Caco-2 (cell line): Measurements from ENCODE around the gene MAN1C1. TPM values are rescaled to one million over a fixed set of nuclear protein-coding genes. Genes with fewer than 3 reads are reported as not detected.

Experiments used
- BruUV-seq: library from RNA; stranded (reverse); fragments of 400-500 nt; replicated peaks from 2 replicates; lab custom pipeline; 2021; lab: Mats Ljungman, UMichigan
- CTCF ChIA-PET: fragments of 300-600 bp; sonication (Branson Sonifier 250); formaldehyde crosslinking; loops from one replicate; lab custom pipeline; 2022; ENCODE audit warnings: antibody characterized with exemption; lab: Charles Lee
- POLR2A ChIA-PET: fragments of 300-600 bp; sonication (Branson Sonifier 250); formaldehyde crosslinking; loops from one replicate; lab custom pipeline; 2022; ENCODE audit warnings: antibody characterized with exemption; lab: Charles Lee
- DNase-seq, 2 experiments: peaks; one replicate each; pipeline versions ENCODE4 v3.0.0 to v3.0.0-alpha.2; 2020 to 2022
- H3K27me3 ChIP-seq: replicated peaks from 2 replicates; pipeline ENCODE4 v1.6.0; 2011; ENCODE audit warnings: low read length; ENCODE audit not compliant: control insufficient read depth, insufficient read depth
- H3K36me3 ChIP-seq: 2 replicates; pipeline ENCODE4 v1.5.1; 2011; ENCODE audit warnings: low read length; ENCODE audit not compliant: control insufficient read depth, insufficient read depth
- H3K4me1 ChIP-seq: fragments of 250-450 bp; sonication (Bioruptor Pico); 2 replicates; pipeline ENCODE4 v1.5.1; 2020; ENCODE audit warnings: mild to moderate bottlenecking
- H3K4me3 ChIP-seq: 2 replicates; pipeline ENCODE4 v1.5.1; 2011; ENCODE audit warnings: low read depth, mild to moderate bottlenecking, control low read depth, low read length
- H3K9me3 ChIP-seq: fragments of 250-450 bp; sonication (Bioruptor Pico); 2 replicates; pipeline ENCODE4 v1.5.1; 2020; ENCODE audit warnings: mild to moderate bottlenecking, moderate library complexity
- H3K27ac Mint-ChIP-seq: one replicate; pipeline ENCODE4 v1.8.0; 2022; ENCODE audit warnings: mixed read lengths; ENCODE audit not compliant: unreplicated experiment
- H3K27me3 Mint-ChIP-seq: one replicate; pipeline ENCODE4 v1.8.0; 2022; ENCODE audit warnings: mixed read lengths; ENCODE audit not compliant: insufficient read depth, unreplicated experiment
- H3K36me3 Mint-ChIP-seq: one replicate; pipeline ENCODE4 v1.8.0; 2022; ENCODE audit warnings: mild to moderate bottlenecking, mixed read lengths; ENCODE audit not compliant: insufficient read depth, unreplicated experiment
- H3K4me1 Mint-ChIP-seq: one replicate; pipeline ENCODE4 v1.8.0; 2022; ENCODE audit warnings: low read depth, mixed read lengths; ENCODE audit not compliant: unreplicated experiment
- H3K4me3 Mint-ChIP-seq: one replicate; pipeline ENCODE4 v1.8.0; 2022; ENCODE audit warnings: mild to moderate bottlenecking, moderate library complexity, mixed read lengths; ENCODE audit not compliant: unreplicated experiment
- H3K9me3 Mint-ChIP-seq: one replicate; pipeline ENCODE4 v1.8.0; 2022; ENCODE audit warnings: mixed read lengths; ENCODE audit not compliant: unreplicated experiment
- intact Hi-C: fragments of 100-400 bp; cut with micrococcal nuclease; formaldehyde crosslinking; loops from one replicate; pipeline ENCODE4 v1.10.0; 2022; ENCODE audit not compliant: unreplicated experiment
- total RNA-seq: library from RNA; stranded (reverse); gene quantifications from 2 replicates; pipeline ENCODE4 v1.2.3, GENCODE V29; 2022
- TF ChIP-seq, protein P1 (sequence below), 2 experiments: fragments of 200-600 bp in 1 of 2; IDR thresholded peaks; 1 replicate in 1 of 2; 2 replicates in 1 of 2; pipeline versions ENCODE4 v1.5.1 to v1.8.0; 2011 to 2022; ENCODE audit warnings: antibody characterized with exemption in 1 of 2, control low read depth in 1 of 2, inconsistent platforms in 1 of 2, low read depth in 1 of 2, low read length in 1 of 2, mild to moderate bottlenecking in 1 of 2, moderate library complexity in 1 of 2; ENCODE audit not compliant: insufficient read depth in 1 of 2, severe bottlenecking in 1 of 2, unreplicated experiment in 1 of 2

The MAN1C1 gene
- total RNA-seq, 1 experiment from 2014 or later = 2.7 TPM

DNA sequence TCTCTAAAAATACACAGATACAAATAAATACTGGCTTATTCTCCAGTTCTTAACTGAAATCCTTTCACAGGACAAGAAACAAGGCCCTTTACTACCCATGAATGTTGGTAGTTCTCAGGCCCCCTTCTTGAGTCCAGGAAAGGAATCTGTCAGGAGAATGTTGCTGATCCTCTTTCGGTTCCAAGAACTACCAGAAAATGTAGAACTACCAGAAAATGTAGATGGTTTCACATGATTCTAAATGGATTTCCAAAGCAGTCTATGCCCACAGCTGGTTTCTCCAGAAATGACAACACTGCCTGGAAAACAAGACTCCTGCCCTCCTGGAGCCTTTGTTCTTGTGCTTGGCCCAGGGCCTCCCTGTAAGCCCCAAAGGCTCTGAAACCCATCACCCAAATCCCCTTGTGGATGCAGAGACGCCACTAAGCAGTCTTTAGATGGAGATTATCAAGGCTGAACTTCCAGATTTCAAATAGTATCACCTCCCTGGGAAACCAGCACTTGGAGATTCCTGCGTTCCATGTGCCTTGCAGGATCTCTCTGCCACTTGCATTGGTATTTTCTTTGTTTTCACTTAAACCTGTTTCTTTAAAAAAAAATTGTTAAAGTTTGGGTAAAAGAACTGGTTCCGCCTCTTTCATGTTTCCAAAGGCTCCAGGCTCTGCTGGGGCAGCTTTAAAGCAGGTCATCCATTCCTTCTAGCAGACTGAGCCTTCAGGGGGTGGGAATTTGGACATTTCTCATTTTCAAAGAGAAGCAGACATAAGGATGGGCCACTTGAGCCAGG lies 53.4 kb downstream of the MAN1C1 start:
- no peaks in the 10 kb centered on the region for H3K36me3 Mint-ChIP-seq

DNA sequence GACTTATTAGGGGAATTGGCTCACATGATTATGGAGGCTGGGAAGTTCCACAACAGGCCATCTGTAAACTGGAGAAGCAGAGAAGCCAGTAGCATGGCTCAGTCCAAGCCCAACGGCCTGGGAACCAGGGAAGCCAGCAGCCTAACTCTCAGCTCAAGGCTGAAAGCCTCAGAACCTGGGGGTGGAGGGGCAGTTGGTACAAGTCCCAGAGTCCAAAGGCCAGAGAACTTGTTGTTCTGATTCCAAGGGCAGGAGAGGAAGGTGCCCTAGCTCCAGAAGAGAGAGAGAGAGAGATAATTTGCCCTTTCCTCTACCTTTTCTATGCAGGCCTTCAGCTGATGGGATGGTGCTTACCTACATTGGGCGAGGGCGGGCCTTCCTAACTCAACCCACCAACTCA lies 55.3 kb downstream of the MAN1C1 start:
- no peak overlapping the region for H3K4me3 ChIP-seq
- ChIA-PET POLR2A (no interaction called here), CTCF (no interaction called here)
- H3K27me3 ChIP-seq = no peaks in the 10 kb centered on the region
- H3K36me3 ChIP-seq = no peaks in the 10 kb centered on the region
- H3K9me3 ChIP-seq = no peaks in the 10 kb centered on the region
- DNase-seq = no peak
- Mint-ChIP-seq H3K36me3 (no peaks in the 10 kb centered on the region), H3K27ac (no peak overlapping the region), H3K9me3 (no peaks in the 10 kb centered on the region), H3K4me1 (peaks cover 21% of the 10 kb centered on the region), H3K4me3 (no peak overlapping the region), H3K27me3 (no peaks in the 10 kb centered on the region)
- H3K4me1 ChIP-seq = peaks cover 33% of the 10 kb centered on the region
- TF ChIP-seq, protein P1, sequence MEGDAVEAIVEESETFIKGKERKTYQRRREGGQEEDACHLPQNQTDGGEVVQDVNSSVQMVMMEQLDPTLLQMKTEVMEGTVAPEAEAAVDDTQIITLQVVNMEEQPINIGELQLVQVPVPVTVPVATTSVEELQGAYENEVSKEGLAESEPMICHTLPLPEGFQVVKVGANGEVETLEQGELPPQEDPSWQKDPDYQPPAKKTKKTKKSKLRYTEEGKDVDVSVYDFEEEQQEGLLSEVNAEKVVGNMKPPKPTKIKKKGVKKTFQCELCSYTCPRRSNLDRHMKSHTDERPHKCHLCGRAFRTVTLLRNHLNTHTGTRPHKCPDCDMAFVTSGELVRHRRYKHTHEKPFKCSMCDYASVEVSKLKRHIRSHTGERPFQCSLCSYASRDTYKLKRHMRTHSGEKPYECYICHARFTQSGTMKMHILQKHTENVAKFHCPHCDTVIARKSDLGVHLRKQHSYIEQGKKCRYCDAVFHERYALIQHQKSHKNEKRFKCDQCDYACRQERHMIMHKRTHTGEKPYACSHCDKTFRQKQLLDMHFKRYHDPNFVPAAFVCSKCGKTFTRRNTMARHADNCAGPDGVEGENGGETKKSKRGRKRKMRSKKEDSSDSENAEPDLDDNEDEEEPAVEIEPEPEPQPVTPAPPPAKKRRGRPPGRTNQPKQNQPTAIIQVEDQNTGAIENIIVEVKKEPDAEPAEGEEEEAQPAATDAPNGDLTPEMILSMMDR (IDR thresholded peaks at IDR 0.05; ENCODE audit: insufficient read depth in 1 of 2, low read depth in 1 of 2, low read length in 1 of 2, severe bottlenecking in 1 of 2, unreplicated experiment in 1 of 2) = no peak
- BruUV-seq = no TSS peak
- intact Hi-C loops = no loop called here

More for the DNA sequence above, 53.4 kb downstream of the MAN1C1 start:
- H3K4me3 ChIP-seq = no peak overlapping the region
- Mint-ChIP-seq H3K4me3 (no peak overlapping the region), H3K4me1 (peaks cover 27% of the 10 kb centered on the region), H3K9me3 (no peaks in the 10 kb centered on the region), H3K27me3 (no peaks in the 10 kb centered on the region), H3K27ac (no peak overlapping the region)
- ChIA-PET CTCF (interaction anchor here (1.6 kb wide), 1 partner anchor 25 kb away, joined by 5 read pairs; no protein-coding TSS in a partner anchor), POLR2A (no interaction called here)
- no peaks in the 10 kb centered on the region for H3K36me3 ChIP-seq
- intact Hi-C loops = loop anchor here (2.0 kb wide), 1 partner anchor 51 kb away; no protein-coding TSS in a partner anchor
- no peak for DNase-seq
- peaks cover 36% of the 10 kb centered on the region for H3K4me1 ChIP-seq
- no peaks in the 10 kb centered on the region for H3K27me3 ChIP-seq
- BruUV-seq = no TSS peak
- TF ChIP-seq, protein P1 (IDR thresholded peaks at IDR 0.05; ENCODE audit: insufficient read depth in 1 of 2, low read depth in 1 of 2, low read length in 1 of 2, severe bottlenecking in 1 of 2, unreplicated experiment in 1 of 2) = no peak
- no peaks in the 10 kb centered on the region for H3K9me3 ChIP-seq

DNA sequence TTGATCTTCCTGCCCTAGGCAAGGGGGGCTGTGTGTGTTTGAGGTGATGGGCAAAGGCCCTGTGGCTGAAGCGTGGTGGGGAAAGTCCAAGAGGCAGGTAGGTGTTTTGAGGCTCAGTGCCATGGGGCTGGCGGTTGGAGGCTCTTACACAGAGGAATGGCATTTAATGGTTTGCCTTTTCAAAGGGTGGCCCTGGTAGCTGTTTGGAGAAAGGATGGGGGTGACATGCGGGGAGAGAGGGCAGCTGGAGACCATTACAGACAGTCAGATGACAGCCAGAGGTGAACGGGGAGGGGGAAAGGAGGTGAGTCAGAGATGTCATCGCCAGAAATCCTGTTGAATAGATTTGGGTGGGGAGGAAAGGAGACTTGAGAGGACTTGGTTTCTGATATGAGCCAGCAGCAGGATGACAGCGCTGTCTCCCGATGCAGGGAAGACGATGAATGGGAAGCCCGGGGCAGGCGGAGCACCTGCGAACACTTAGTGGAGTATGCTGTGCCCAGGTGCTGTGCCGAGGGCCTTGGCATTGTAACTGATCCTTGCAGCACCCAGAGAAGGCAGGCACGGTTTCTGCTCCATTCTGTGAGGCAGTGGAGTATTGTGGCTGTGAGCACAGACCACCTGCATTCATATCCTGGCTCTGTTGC lies 56.3 kb downstream of the MAN1C1 start:
- intact Hi-C loops = no loop called here
- ChIA-PET CTCF (no interaction called here), POLR2A (no interaction called here)
- no TSS peak for BruUV-seq
- no peaks in the 10 kb centered on the region for H3K9me3 Mint-ChIP-seq
- Histone ChIP-seq H3K4me3 (no peak overlapping the region), H3K4me1 (peaks cover 26% of the 10 kb centered on the region), H3K36me3 (no peaks in the 10 kb centered on the region), H3K27me3 (no peaks in the 10 kb centered on the region), H3K9me3 (no peaks in the 10 kb centered on the region)
- peaks cover 14% of the 10 kb centered on the region for H3K4me1 Mint-ChIP-seq
- no peaks in the 10 kb centered on the region for H3K27me3 Mint-ChIP-seq
- no peak overlapping the region for H3K4me3 Mint-ChIP-seq
- TF ChIP-seq, protein P1 (IDR thresholded peaks at IDR 0.05; ENCODE audit: insufficient read depth in 1 of 2, low read depth in 1 of 2, low read length in 1 of 2, severe bottlenecking in 1 of 2, unreplicated experiment in 1 of 2) = no peak
- no peaks in the 10 kb centered on the region for H3K36me3 Mint-ChIP-seq
- H3K27ac Mint-ChIP-seq = no peak overlapping the region
- DNase-seq = no peak
